PC-9 (cell line): ENCODE data around the gene RLN3.
"Not testable (repeated sequence)": the region's sequence is repeated elsewhere in the genome, so short reads cannot be mapped to it uniquely, and the experiment has no call there.

Source experiments
- CTCF ChIP-seq: fragments of 200-600 bp; sonication (generic); conservative IDR thresholded peaks from 2 replicates; pipeline ENCODE4 v1.6.1; 2017; ENCODE audit warnings: mixed run types, antibody characterized with exemption, mild to moderate bottlenecking, moderate library complexity
- EZH2 ChIP-seq: fragments of 200-600 bp; sonication (generic); IDR thresholded peaks from 2 replicates; pipeline ENCODE4 v1.8.0; 2017; ENCODE audit warnings: antibody characterized with exemption, low read depth

GRCh38 chr19:14019739-14020138 is 8.2 kb upstream of the RLN3 start:
- not testable (repeated sequence) for TF ChIP-seq EZH2, CTCF
